Liver (tissue), 9 donors: ENCODE results near the gene TAF11L12. TPM values are rescaled to one million over a fixed set of nuclear protein-coding genes. Genes with fewer than 3 reads are reported as not detected.

Experiments
- DNase-seq: peaks from one replicate; pipeline ENCODE4 v3.0.0-alpha.2; 2017; ENCODE audit warnings: low spot score
- H3K27ac ChIP-seq, 2 donors: one replicate each; pipeline ENCODE4 v1.7.0; 2013; ENCODE audit warnings: inconsistent platforms in 2 of 2, low read length in 2 of 2, control low read depth in 1 of 2, low read depth in 1 of 2, mild to moderate bottlenecking in 1 of 2
- H3K27me3 ChIP-seq, 4 donors: one replicate each; pipeline versions ENCODE4 v1.6.1 to v1.7.0; 2013; ENCODE audit warnings: low read length in 3 of 4, inconsistent platforms in 1 of 4, mild to moderate bottlenecking in 1 of 4, moderate library complexity in 1 of 4; ENCODE audit not compliant: control insufficient read depth in 4 of 4, insufficient read depth in 4 of 4
- H3K36me3 ChIP-seq, 4 donors: one replicate each; pipeline versions ENCODE4 v1.6.1 to v1.7.0; 2013; ENCODE audit warnings: low read length in 3 of 4, mild to moderate bottlenecking in 3 of 4, low read depth in 1 of 4, moderate library complexity in 1 of 4; ENCODE audit not compliant: control insufficient read depth in 4 of 4, insufficient read depth in 3 of 4
- H3K4me1 ChIP-seq, 4 donors: one replicate each; pipeline versions ENCODE4 v1.6.1 to v1.7.0; 2013; ENCODE audit warnings: low read length in 3 of 4, mild to moderate bottlenecking in 3 of 4, moderate library complexity in 1 of 4; ENCODE audit not compliant: control insufficient read depth in 4 of 4, insufficient read depth in 4 of 4
- H3K4me3 ChIP-seq, 3 donors: one replicate each; pipeline versions ENCODE4 v1.6.1 to v1.7.0; 2013; ENCODE audit warnings: low read length in 3 of 3, control low read depth in 1 of 3, low read depth in 1 of 3, mild to moderate bottlenecking in 1 of 3
- H3K9ac ChIP-seq, 2 donors: one replicate each; pipeline ENCODE4 v1.7.0; 2013; ENCODE audit warnings: low read length in 2 of 2, mild to moderate bottlenecking in 2 of 2, moderate library complexity in 2 of 2, control low read depth in 1 of 2, low read depth in 1 of 2
- H3K9me3 ChIP-seq, 4 donors: one replicate each; pipeline versions ENCODE4 v1.6.1 to v1.7.0; 2013; ENCODE audit warnings: low read length in 3 of 4; ENCODE audit not compliant: control insufficient read depth in 4 of 4
- ATF3 ChIP-seq: IDR thresholded peaks from 2 replicates; pipeline ENCODE4 v1.6.1; 2016; ENCODE audit warnings: antibody characterized with exemption
- CTCF ChIP-seq: fragments of 150-350 bp; IDR thresholded peaks from 2 replicates; pipeline ENCODE4 v1.5.1; 2017; ENCODE audit warnings: improper control_type of control experiment, low read depth, low read length; ENCODE audit not compliant: missing input control
- EGR1 ChIP-seq, 2 donors: IDR thresholded peaks; 2 replicates each; pipeline ENCODE4 v1.6.1; 2016 to 2018; ENCODE audit warnings: antibody characterized with exemption in 2 of 2, low read depth in 2 of 2
- FOXA1 ChIP-seq: IDR thresholded peaks from 2 replicates; pipeline ENCODE4 v1.6.1; 2016; ENCODE audit warnings: antibody characterized with exemption
- FOXA2 ChIP-seq: IDR thresholded peaks from 2 replicates; pipeline ENCODE4 v1.6.1; 2016; ENCODE audit warnings: antibody characterized with exemption
- GABPA ChIP-seq, 2 donors: IDR thresholded peaks in 1 of 2; conservative IDR thresholded peaks in 1 of 2; 2 replicates each; pipeline ENCODE4 v1.6.1; 2016; ENCODE audit warnings: antibody characterized with exemption in 2 of 2, mild to moderate bottlenecking in 1 of 2, moderate library complexity in 1 of 2
- HNF4G ChIP-seq: IDR thresholded peaks from 2 replicates; pipeline ENCODE4 v1.6.1; 2016; ENCODE audit warnings: antibody characterized with exemption
- JUND ChIP-seq, 2 donors: IDR thresholded peaks; 2 replicates each; pipeline ENCODE4 v1.6.1; 2016; ENCODE audit warnings: antibody characterized with exemption in 2 of 2
- MAX ChIP-seq: IDR thresholded peaks from 2 replicates; pipeline ENCODE4 v1.6.1; 2016; ENCODE audit warnings: antibody characterized with exemption
- RAD21 ChIP-seq, 2 donors: IDR thresholded peaks; 2 replicates each; pipeline ENCODE4 v1.6.1; 2016; ENCODE audit warnings: antibody characterized with exemption in 2 of 2, mild to moderate bottlenecking in 2 of 2
- REST ChIP-seq: IDR thresholded peaks from 2 replicates; pipeline ENCODE4 v1.6.1; 2016; ENCODE audit warnings: antibody characterized with exemption, mild to moderate bottlenecking
- RXRA ChIP-seq, 2 donors: IDR thresholded peaks; 2 replicates each; pipeline ENCODE4 v1.6.1; 2017 to 2018; ENCODE audit warnings: antibody characterized with exemption in 2 of 2, mild to moderate bottlenecking in 1 of 2
- SP1 ChIP-seq: IDR thresholded peaks from 2 replicates; pipeline ENCODE4 v1.6.1; 2018; ENCODE audit warnings: antibody characterized with exemption, mild to moderate bottlenecking
- TAF1 ChIP-seq: conservative IDR thresholded peaks from 2 replicates; pipeline ENCODE4 v1.6.1; 2016; ENCODE audit warnings: antibody characterized with exemption, mild to moderate bottlenecking
- YY1 ChIP-seq: IDR thresholded peaks from 2 replicates; pipeline ENCODE4 v1.6.1; 2016; ENCODE audit warnings: antibody characterized with exemption, mild to moderate bottlenecking
- ZBTB33 ChIP-seq: IDR thresholded peaks from 2 replicates; pipeline ENCODE4 v1.6.1; 2016; ENCODE audit warnings: antibody characterized with exemption
- WGBS: extraction: QIAGEN DNeasy Blood & Tissue Kit; methylation state at CpG from one replicate; pipeline ENCODE4 v1.1.7; 2013; 5-methylcytosine and 5-hydroxymethylcytosine counted together
- polyA plus RNA-seq, 2 donors: library from polyadenylated mRNA; stranded (reverse) in 1 of 2; unstranded in 1 of 2; fragments of 200-250 nt in 1 of 2; fragments of >200 nt in 1 of 2; fragmentation: Nextera tagmentation in 1 of 2; extraction: Ambion mirVana in 1 of 2; gene quantifications; one replicate each; pipeline versions ENCODE4 v1.2.1 to v1.2.3, GENCODE V29; 2013 to 2015
- total RNA-seq, 2 donors: library from RNA; depleted of rRNA; stranded (reverse); fragments of >200 nt; gene quantifications; one replicate each; pipeline ENCODE4 v1.2.3, GENCODE V29; 2014
- donor health status: healthy.
- donor health status: healthy.
- donor health status: healthy.
- donor health status: healthy.
- donor health status: healthy.

The TAF11L12 gene
- total and polyA plus RNA-seq, 4 donors = not detected

- no peak for TF ChIP-seq CTCF
- no peak for TF ChIP-seq ATF3
- TF ChIP-seq RAD21 (IDR thresholded peaks at IDR 0.05) = no peak
- TF ChIP-seq HNF4G = no peak
- no peak for TF ChIP-seq JUND (IDR thresholded peaks at IDR 0.05)
- no peak for TF ChIP-seq GABPA (IDR thresholded peaks at IDR 0.05 in 1 of 2, conservative IDR thresholded peaks at IDR 0.05 in 1 of 2)
Observed at GRCh38 chr5:17614872-17615605, 4.8 kb downstream of the TAF11L12 start (continued).

- no peak overlapping the region for H3K4me3 ChIP-seq
- H3K9me3 ChIP-seq = no peaks in the 10 kb centered on the region
- H3K4me1 ChIP-seq = no peaks in the 10 kb centered on the region
- H3K36me3 ChIP-seq = no peaks in the 10 kb centered on the region
- no peaks in the 10 kb centered on the region for H3K27me3 ChIP-seq
- no peak for DNase-seq
- H3K9ac ChIP-seq = no peak overlapping the region
- TF ChIP-seq ATF3 = no peak
- no peak for TF ChIP-seq FOXA2
- no peak for TF ChIP-seq GABPA (IDR thresholded peaks at IDR 0.05 in 1 of 2, conservative IDR thresholded peaks at IDR 0.05 in 1 of 2)
- no peak for TF ChIP-seq RXRA (IDR thresholded peaks at IDR 0.05)
- TF ChIP-seq ZBTB33 = no peak
- TF ChIP-seq RAD21 (IDR thresholded peaks at IDR 0.05) = no peak
- TF ChIP-seq EGR1 (IDR thresholded peaks at IDR 0.05; ENCODE audit: low read depth in 2 of 2) = no peak
- no peak for TF ChIP-seq JUND (IDR thresholded peaks at IDR 0.05)
- no peak for TF ChIP-seq SP1
- no peak for TF ChIP-seq MAX
- TF ChIP-seq TAF1 = no peak
- no peak for TF ChIP-seq YY1
- TF ChIP-seq FOXA1 = no peak
- no peak for TF ChIP-seq REST
- TF ChIP-seq HNF4G = no peak
- no peak overlapping the region for H3K27ac ChIP-seq
- 79% methylated on average over 3 of the region's 3 CpGs for WGBS
Observed at GRCh38 chr5:17619354-17619753, 9.2 kb downstream of the TAF11L12 start.
